Mesothelial cell of epicardium (in vitro differentiated cells): ENCODE results near the gene ILKAP. TPM values are rescaled to one million over a fixed set of nuclear protein-coding genes. Genes with fewer than 3 reads are reported as not detected.

ENCODE experiments used
- DNase-seq, 2 experiments: peaks; one replicate each; pipeline ENCODE4 v3.0.0; 2021; ENCODE audit warnings: low spot score in 2 of 2; ENCODE audit not compliant: unreplicated experiment in 2 of 2
- H3K27ac Mint-ChIP-seq: 2 replicates; pipeline ENCODE4 v1.8.0; 2021; ENCODE audit warnings: mixed read lengths
- H3K27me3 Mint-ChIP-seq: 2 replicates; pipeline ENCODE4 v1.8.0; 2021; ENCODE audit warnings: low read depth, mixed read lengths
- H3K36me3 Mint-ChIP-seq: 2 replicates; pipeline ENCODE4 v1.8.0; 2021; ENCODE audit warnings: mixed read lengths
- H3K4me1 Mint-ChIP-seq: 2 replicates; pipeline ENCODE4 v1.8.0; 2021; ENCODE audit warnings: mixed read lengths
- H3K4me3 Mint-ChIP-seq: 2 replicates; pipeline ENCODE4 v1.8.0; 2021; ENCODE audit warnings: mild to moderate bottlenecking, moderate library complexity, mixed read lengths
- H3K9me3 Mint-ChIP-seq: 2 replicates; pipeline ENCODE4 v1.8.0; 2021; ENCODE audit warnings: mixed read lengths
- total RNA-seq: library from RNA; stranded (reverse); gene quantifications from 3 replicates; pipeline ENCODE4 v1.2.1, GENCODE V29; 2021
- TF ChIP-seq, protein P1 (sequence below): fragments of 200-600 bp; sonication (generic); IDR thresholded peaks from one replicate; pipeline ENCODE4 v1.5.0; 2021; ENCODE audit warnings: antibody characterized with exemption; ENCODE audit not compliant: unreplicated experiment

Gene ILKAP
- total RNA-seq, 1 donor from 2014 or later = 54.0 TPM

DNA sequence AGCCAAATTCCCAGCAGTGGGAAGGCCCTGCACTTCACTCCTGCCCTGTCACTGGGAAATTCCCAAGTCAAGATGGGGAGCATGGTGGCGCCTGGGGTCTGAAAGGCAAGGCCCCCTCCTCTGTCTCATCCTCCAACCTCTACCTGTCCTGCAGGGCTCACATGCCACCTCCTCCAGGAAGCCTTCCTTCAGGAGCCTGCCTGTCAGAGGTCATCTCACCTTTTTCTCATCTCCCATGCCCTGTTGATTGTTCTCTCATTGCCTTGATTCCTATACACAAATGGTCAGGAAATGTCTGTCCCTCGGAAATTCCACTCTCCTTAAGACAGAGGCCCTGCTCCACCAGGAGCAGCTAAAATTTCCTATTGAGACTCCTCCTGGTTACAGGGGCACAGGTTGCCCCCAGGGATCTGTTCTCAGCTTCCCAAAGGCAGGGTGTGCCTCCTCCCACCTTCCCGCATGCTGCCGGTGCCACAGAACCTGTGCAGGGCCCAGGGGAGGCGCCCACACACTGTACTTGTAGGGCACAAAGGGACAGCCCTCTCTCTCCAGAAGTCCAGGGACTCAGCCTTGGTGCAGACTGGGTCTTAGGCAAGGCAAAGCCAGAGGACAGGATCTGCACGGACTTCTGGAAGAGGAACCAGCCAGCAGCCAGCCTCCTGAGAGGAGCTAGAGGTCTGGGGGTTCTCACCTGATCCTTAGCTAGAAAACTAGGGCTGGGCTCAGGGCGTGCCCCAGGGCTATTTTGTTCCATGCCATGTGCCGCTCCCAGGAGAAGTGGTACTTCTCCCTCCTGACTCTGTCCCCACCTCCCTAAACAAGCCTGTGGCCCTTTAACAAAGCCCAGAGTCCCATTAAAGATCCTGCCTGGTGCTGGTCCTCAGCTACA lies 23.4 kb upstream of the ILKAP start:
- no peaks in the 10 kb centered on the region for H3K9me3 Mint-ChIP-seq
- no peak for DNase-seq
- H3K4me1 Mint-ChIP-seq = peaks cover 28% of the 10 kb centered on the region
- H3K36me3 Mint-ChIP-seq = peaks cover 7% of the 10 kb centered on the region
- H3K27me3 Mint-ChIP-seq = peaks cover 7% of the 10 kb centered on the region
- H3K27ac Mint-ChIP-seq = no peak overlapping the region
- H3K4me3 Mint-ChIP-seq = no peak overlapping the region
- TF ChIP-seq, protein P1, sequence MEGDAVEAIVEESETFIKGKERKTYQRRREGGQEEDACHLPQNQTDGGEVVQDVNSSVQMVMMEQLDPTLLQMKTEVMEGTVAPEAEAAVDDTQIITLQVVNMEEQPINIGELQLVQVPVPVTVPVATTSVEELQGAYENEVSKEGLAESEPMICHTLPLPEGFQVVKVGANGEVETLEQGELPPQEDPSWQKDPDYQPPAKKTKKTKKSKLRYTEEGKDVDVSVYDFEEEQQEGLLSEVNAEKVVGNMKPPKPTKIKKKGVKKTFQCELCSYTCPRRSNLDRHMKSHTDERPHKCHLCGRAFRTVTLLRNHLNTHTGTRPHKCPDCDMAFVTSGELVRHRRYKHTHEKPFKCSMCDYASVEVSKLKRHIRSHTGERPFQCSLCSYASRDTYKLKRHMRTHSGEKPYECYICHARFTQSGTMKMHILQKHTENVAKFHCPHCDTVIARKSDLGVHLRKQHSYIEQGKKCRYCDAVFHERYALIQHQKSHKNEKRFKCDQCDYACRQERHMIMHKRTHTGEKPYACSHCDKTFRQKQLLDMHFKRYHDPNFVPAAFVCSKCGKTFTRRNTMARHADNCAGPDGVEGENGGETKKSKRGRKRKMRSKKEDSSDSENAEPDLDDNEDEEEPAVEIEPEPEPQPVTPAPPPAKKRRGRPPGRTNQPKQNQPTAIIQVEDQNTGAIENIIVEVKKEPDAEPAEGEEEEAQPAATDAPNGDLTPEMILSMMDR = no peak

DNA sequence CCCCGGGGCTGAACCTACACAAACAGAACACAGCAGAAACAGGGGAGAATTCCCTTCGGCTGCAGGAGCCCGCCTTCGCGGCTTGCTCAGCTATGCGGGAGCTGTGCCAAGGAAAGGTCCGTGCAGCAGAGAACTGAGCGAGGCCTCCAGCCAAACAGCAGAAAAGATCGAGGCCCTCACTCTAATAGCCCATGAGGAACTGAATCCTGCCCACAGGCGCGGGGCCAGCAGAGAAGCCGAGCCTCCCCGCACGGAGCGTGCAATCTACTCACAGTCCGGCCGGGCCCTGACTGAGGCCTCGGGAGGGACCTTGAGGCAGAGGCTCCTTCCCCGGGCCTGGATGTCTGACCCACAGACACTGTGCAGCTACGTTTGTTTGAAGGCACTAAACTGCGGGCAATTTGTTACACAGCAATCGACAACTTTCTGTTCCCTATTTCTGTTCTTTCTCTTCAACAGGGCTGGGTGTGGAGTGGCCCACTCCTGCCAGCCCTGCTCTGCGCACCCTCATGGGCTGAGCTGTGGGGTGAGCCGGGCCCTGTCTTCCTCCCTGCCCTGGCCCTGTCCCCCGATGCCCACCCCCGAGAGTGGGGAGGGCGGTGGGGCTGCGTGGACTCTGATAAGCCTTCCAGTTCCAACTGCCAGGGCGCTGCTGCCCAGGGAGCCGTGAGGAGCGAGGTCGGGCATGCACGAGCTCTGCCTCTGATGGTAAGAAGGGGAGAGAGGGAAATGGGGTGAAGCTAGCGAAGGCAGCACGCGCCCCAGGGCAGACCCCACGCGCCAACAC lies 22.6 kb upstream of the ILKAP start:
- H3K4me1 Mint-ChIP-seq = peaks cover 23% of the 10 kb centered on the region
- H3K9me3 Mint-ChIP-seq = no peaks in the 10 kb centered on the region
- H3K4me3 Mint-ChIP-seq = no peak overlapping the region
- H3K27me3 Mint-ChIP-seq = peaks cover 5% of the 10 kb centered on the region
- peak overlapping the region; percentile 6 for H3K27ac Mint-ChIP-seq
- no peak for DNase-seq
- TF ChIP-seq, protein P1 = no peak
- H3K36me3 Mint-ChIP-seq = peaks cover 7% of the 10 kb centered on the region

DNA sequence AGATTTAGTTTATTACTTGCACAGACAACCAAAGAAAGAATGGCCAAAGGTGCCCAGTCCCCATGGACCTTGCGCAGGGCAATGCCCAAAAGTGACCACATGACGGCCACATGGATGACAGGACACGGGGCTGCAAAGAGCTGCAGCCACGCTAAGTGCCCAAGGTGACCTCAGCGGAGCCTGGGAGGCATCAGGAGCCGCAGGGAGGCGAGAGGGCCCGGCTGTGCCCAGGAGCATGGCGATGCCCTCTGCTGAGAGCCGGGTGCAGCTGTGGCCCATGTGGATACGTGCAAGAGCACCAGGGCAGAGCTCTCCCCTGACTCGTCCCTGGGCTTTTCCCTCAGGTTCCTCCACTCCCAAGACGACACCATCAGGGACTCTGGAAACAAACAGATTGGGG lies 21.6 kb upstream of the ILKAP start:
- no peak overlapping the region for H3K4me3 Mint-ChIP-seq
- no peak for DNase-seq

DNA sequence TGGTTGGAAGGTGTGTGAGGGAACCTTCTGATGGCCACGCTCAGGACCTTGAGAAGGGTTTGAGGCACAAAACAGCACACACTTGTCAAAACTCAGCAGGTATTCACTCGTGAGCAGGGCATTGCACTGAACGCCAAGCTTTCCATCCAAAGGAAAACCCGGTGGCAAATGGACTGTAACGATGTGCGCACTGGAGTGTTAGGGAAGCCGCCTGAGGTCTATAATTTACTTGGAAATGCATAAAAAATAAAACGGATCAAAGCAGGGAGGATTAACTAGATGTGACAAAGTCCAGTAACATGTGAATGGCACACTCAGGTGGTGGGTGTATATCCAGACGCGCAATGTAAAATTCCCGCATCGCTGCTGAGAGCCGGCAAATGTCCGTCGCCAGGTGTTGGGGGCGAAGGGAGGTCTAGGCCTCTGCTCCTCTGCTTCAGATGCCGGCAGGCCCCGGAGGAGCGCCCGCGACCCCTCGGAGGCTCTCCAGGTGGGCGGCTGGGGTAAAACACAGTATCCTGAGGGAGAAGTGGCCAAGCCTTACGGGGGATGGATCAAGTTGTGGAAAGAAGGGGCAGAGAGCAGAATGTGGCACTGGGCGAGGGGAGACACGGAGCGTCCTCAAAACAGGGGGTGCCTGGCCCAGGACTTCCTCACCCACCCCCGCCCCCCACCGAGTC lies 21.0 kb upstream of the ILKAP start:
- Mint-ChIP-seq H3K4me1 (peaks cover 15% of the 10 kb centered on the region), H3K36me3 (peaks cover 7% of the 10 kb centered on the region), H3K27me3 (no peaks in the 10 kb centered on the region), H3K9me3 (no peaks in the 10 kb centered on the region), H3K4me3 (no peak overlapping the region), H3K27ac (no peak overlapping the region)
- TF ChIP-seq, protein P1 = no peak
- no peak for DNase-seq

More for the DNA sequence above, 21.6 kb upstream of the ILKAP start:
- Mint-ChIP-seq H3K9me3 (no peaks in the 10 kb centered on the region), H3K27me3 (no peaks in the 10 kb centered on the region), H3K27ac (no peak overlapping the region), H3K36me3 (peaks cover 7% of the 10 kb centered on the region), H3K4me1 (peaks cover 15% of the 10 kb centered on the region)
- TF ChIP-seq, protein P1 = no peak

DNA sequence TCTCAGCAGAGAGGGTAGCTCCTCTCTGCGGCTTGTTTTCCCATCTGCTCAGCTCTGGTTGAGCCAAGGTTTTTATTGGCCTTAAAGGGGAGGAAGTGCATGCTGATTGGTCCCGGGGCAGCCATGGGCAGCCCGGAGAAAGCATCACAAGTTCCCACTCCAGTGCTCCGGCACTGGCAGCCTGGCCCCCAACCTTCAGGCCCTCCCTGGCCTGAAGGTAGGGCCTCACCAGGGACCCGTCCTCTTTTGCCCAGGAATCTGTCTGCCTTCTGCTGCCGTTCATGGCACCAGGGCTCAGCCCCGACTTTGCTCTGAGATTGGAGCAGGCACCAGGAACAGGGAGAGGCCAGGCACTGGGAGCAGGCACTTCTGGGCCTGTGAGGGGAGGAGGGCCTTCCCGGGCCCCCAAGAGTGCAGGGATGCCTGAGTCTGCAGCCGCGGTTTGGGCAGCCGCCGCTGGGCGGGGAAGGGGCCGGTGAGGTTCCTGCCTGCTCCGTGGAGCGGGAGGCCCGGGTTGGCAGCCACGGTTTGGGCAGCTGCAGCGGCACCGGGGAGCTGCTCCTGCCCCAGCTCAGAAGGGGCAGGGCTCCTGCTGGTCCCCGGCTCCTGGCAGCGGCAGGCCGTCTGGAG lies 17.5 kb upstream of the ILKAP start:
- H3K27me3 Mint-ChIP-seq = no peaks in the 10 kb centered on the region
- peaks cover 5% of the 10 kb centered on the region for H3K36me3 Mint-ChIP-seq
- H3K9me3 Mint-ChIP-seq = no peaks in the 10 kb centered on the region
- no peak overlapping the region for H3K4me3 Mint-ChIP-seq
- no peak overlapping the region for H3K27ac Mint-ChIP-seq
- no peak for DNase-seq
- H3K4me1 Mint-ChIP-seq = no peaks in the 10 kb centered on the region
- TF ChIP-seq, protein P1 = no peak
